Glomerular endothelial cell (primary cell): Measurements from ENCODE around the gene ATOSB. TPM values are rescaled to one million over a fixed set of nuclear protein-coding genes. Genes with fewer than 3 reads are reported as not detected.

ENCODE experiments used
- DNase-seq: peaks from one replicate; pipeline ENCODE4 v3.0.0-alpha.2; 2011; ENCODE audit warnings: low read depth, low spot score; ENCODE audit errors: extremely low read depth
- total RNA-seq: library from RNA; depleted of rRNA; stranded (reverse); fragments of >200 nt; gene quantifications from 2 replicates; pipeline ENCODE4 v1.2.3, GENCODE V29; 2015

ATOSB gene
- total RNA-seq, 1 donor from 2014 or later: 54.5 TPM

DNA sequence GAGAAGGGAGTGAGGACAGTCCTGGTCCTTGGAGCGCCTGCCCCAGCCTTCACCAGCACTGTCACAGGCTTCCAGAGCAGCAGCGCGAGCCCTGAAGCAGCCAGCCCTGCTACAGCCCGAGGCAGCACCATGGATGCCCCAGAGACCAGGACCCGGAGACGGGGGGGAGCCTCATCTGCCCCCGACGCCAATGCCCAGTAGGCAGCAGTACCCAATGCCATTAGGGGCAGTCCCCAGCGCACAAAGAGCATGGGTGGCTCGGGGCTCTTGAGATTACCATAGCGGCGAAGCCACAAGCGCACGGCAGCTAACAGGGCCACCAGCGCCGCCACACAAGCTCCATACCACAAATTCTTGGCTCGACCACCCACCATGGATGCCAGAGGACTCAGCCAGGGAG, 24.1 kb downstream of the ATOSB start:
- no peak for DNase-seq

DNA sequence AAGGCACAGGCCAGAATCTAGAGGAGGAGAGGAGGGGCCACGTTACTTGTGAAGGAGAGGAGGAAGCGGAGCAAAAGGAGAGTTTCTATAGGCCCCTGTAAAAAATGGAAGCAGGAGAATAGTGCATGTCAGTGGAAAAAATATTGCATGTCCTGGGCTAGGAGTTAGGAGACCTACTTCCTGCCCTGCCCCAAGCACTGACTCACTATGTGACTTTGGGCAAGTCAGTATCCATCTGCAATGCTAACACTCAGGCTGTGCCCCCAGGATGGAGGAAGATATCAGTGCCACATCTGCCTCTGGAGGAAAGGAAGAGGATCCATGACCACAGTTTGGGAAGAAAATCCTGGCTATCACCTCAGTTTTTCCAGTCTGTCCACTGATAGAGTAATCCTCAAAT, 26.2 kb downstream of the ATOSB start:
- no peak for DNase-seq

DNA sequence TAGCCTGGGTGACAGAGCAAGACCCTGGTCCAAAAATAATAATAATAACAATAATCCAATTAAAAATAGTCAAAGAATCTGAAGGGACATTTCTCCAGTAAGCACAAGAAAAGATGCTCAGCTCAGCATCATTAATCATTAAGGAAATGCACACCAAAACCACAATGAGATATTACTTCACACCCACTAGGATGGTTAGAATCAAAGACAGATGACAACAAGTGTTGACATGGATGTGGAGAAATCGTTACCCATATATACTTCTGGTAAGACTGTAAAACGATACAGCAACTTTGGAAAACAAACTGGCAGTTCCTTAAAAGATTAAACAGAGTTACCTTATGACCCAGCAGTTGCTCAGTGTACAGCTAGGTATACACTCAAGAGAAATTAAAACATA, 30.6 kb downstream of the ATOSB start:
- DNase-seq: no peak

DNA sequence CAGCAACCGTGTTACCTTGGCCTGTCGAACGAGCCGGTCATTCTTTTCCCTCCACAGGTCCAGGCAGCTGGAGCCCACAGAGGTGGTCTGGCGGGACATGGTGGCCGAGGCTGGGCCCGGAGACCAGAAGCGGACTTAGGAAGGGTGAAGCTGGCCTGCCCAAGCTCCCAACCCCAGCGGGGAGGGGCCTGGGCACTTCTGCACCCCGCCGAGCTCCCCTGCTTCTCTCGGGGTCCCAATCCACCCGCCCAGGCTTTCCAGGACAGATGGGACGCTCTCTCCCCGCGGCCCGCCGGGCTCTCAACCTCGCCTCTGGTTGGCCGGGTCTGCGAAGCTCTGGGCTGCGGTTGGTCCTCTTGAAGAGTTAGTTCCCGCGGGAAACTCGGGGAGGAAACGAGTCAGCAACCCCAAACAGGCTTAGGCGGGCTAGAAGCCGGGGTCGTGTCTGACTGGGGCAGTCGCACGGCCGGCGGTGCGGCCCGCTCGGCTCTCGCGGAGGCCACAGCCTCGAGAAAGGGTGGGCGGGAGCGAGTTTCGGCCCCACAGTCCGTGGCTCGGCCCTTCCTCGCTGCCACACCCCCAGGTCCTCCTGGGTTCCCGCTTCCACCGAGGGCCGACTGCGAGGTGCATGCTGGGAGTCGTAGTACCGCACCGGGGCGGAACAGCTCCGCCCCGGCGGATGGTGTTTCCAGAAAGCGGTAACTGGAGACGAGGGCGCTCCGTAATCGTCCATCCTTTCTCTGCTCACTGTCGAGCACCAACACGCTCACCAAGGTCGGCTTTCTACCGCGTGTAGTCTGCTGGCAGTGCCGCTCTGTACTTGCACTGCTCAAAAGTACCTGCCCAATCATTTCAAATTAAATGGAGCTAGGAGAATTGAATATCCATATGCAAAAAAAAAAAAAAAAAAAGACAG, 36.0 kb downstream of the ATOSB start, which contains the start of gene FANCG:
Gene FANCG, minus strand, starts transcription at position 517 of the 916 bp plus-strand sequence. Its CDS starts 418 bp downstream, at position 99.
- DNase-seq: no peak

DNA sequence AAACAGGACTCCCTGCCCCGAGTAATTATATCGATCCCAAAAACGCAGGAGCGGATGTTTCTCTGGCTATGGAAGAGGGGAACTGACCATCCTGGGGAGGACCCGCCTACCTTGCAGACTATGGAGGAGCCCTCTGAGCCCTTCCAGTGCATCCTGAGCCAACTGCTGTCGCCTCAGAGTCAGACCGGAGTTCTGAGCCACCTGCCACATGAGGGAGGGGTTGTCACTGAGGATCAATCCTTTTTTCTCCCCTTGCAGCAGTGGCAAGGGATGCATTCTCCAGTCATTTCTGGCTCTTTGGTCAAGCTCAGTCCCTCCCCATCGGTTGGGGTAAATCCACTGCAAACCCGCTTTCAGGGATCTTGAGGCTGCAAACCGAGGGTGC, 36.6 kb downstream of the ATOSB start:
- DNase-seq: no peak

DNA sequence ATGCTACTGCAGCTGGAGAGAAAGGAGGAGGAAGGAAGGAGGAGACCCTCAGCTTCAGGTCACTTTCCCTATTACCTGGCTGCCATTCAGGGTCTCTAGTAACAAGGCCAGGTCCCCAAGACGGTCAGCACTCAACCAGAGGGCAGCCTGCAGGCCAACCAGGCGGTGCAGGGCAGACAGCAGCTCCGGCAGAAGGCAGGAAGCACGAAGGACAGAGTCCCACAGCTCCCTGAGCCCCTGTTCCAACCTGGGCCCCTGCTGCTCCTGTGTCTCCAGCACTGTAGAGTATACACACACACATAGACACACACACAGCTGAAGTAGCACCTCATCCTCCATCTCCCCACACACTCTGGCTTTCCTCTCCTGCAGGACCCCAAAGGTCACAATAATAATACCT, 37.6 kb downstream of the ATOSB start:
- DNase-seq: no peak

DNA sequence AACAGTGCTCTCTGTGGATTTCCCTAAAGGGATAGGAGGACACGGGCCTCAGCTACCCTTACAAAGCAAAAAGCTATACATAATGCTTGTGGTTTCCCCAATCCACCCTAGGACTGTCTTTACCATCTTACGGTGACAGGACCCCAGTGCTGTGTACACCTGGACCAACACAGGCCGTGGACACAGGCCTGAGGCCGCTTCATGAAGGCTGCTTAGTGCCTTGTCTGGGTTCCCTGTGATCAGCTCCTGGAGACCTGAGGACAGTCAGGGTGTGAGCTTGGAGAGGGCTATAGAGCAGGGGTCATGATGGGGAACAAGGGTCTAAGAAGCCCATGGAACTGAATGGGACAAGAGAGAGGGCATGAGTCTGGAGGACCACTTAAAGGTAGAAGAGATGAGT, 38.8 kb downstream of the ATOSB start:
- no peak for DNase-seq

DNA sequence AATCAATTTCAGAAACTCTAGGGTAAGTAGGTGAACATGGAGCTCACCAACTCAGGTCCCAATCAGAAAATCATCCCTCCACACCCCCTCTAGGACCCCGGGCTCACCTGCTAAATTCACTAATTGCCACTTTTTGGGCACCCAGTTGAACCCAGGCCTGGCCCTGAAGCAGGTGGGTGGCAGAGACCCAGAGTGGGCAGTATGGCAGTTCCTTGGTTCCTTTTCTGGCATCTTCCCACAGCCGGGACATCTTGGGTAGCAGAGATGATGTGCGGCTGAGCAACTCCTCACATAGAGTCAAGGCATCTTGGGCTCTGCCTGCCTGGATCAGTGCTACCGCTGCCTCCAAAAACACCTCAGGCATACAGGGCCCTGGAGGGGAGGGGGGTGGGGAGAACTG, 40.3 kb downstream of the ATOSB start:
- DNase-seq: no peak

DNA sequence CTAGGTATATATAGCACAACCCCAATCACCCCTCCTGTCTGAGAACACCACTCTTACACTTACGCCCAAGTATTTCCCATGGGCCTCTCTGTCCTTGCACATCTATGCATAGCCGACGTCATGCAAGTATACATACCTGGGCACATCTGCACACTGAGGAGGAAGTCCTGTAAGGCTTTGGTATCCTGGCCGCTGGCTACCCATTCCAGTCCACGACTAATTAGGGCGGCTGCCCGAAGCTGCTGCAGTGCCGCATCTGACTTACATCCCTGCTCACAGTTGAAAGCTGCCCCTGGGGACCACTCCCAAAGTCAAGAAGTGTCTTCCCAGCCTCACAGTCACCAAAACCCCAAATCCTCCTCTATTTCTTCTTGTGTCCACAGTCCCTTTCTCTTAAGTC, 40.9 kb downstream of the ATOSB start:
- no peak for DNase-seq

DNA sequence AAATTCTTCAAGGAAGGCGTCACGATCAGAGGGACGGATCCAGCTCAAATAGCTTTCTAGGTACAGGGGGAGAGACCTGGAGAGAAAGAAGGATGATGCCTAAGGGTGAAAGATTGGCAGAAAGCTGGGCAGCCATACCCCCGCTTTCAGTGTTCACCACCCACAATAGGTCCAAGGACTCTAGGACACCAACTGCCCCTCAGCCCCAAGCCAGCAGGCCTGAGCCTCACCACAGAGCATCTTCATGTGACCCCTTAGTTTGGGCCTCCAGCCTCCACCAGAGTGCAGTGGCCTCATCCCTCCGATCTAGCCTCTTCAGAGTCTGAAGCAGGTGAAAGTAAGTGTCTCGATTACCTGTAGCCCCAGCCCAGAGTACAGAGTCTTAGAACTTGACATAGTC, 41.5 kb downstream of the ATOSB start:
- DNase-seq: no peak

DNA sequence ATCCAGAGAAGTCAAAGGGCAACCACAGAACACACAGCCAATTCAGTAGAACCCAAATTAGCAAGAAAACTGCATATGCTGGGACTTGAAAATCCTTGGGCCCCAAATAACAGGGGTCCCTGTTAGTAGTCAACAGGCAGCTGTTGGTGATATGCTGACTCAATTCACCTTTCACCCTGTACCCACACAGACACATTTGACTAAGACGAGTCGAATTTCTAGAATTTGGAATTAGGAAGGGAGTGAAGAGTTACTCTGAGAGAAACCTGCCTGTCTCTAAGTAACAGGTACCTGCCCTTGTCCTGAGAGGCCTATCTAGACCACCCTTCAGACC, 42.4 kb downstream of the ATOSB start:
- DNase-seq: no peak

DNA sequence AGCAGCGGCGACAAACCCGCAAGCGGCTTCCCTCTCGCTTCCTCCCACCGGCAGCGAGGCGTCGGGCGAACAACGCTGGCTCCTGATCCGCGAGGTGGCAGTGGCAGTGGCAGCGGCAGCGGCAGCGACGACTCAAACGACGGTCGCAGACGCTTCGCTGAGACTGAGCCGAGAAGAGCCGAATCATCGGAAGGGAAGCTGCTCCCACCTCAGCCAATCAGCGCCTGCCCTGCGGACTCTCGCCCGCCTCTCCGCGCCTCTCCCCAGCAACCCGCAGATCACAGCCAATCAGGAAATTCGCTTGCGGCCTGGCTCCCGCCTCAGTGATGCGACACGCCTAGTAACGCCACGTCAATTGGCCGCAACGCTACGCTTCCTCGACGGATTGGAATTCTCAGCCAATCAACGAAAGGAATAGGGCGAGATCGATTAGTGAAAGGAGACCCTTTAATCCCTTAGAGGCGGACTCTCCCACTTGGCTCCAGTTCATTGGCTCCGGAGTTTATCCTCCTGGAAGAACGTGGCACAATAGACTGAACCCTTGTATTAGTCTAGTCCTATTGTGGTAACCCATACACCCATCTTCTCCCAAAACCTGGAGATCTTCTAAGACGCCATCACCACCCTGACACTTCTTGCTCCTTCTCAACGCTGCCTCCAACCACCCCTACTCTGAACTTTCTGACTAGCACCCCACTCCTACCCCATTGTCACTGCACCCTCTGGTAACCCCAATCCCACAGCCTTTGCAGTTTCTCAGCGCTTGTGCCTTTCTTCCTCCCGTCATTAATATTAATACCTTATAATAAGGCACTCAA, 43.0 kb downstream of the ATOSB start, which contains the start of gene VCP:
Gene VCP, minus strand, starts transcription at position 165 of the 818 bp plus-strand sequence. CDS start 272 bp downstream, outside the sequence.
- DNase-seq: peak; percentile 98

DNA sequence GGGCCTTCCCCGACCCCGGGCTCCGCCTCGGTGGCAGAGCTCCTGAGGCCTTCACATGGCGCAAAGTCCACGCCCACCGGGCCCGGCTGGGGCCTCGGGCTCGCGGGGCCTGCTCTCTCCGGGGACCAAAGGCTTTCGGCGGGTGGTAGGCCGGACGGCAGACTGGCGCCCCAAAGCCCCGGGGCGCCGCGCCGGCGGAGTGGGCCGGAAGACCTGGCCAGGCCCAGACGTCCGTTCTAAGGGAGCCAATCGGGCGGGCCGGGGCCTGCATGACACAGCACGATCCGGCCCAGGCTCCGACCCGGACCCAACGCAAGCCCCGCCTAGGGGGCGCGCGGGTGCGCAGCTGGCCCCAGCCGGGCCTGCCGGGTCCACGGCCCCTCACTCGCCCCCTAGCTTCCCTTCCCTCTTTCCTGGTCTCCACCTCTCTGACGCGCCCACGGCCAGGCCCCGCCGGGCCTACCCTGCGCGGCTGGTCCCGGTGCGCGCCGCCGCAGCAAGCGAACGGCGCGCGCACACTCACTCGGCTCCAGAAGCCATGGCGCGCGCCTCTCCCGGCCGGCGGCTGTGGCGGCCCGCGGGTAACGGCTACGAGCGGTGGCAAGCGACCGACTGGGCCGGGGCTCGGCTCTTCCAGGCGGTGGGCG, 43.7 kb downstream of the ATOSB start:
- DNase-seq: no peak

DNA sequence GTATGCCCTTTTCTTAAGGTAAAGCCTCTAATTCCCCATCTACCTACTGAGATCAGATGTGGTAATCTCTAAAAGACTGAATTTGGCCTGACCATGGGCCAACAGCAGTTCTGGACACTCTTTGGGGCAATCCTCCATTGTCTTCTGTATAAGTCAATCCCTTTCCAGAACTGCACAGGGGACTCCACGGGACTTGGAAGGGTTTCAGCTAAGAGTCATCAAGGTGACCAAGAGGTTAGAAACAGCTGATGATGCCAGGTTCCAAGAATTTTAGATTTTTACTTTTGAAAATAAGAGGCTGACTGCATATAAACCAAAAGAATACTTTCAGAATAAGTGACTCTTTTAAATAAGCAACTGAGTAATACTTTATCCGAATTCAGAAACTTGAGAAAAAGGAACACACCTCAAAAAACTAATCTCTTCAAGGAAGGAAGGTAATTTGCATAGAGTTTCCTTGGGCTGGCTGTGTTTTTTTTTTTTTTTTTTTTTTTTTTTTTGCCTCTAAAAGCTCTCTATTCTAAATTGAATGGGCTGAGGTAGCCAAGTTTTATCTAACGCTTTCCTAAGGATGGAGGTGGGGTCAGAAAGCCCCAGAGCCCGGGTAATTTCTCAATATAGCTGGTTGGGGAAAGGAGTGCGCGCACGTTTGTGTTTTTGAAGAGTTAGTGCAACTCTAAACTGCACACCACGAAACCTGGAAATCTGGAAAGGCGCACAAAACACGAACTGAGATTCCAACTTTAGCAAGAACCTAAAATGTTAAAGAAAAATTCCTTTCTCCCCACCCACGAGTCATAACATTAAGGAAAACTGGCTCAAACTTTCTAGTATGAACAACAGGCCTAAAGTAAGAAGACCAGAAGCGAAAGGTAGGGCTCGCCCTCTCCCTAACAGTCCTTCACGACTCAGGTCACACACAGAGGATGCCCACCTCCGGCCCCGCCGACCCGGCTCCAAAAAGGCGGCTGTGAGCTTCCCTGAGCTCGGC, 44.5 kb downstream of the ATOSB start:
- no peak for DNase-seq

DNA sequence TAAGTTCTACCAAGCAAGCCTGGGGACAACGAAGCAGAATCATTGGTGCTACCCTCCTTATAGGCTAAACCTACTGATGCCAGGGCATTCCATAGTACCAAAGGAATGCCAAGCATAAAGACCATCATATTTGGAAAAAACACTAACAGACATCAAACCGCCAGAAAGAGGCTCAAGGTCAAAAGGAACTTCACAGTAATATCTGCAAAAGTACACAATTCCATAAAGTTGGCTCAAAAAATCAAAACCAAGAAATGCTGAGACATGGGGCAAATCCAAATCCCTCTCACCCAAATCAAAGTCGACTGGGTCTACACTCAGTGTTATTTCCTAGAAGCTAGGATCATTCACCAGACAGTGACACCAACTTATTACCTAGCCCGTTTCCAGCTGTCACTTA, 46.6 kb downstream of the ATOSB start:
- DNase-seq: no peak

DNA sequence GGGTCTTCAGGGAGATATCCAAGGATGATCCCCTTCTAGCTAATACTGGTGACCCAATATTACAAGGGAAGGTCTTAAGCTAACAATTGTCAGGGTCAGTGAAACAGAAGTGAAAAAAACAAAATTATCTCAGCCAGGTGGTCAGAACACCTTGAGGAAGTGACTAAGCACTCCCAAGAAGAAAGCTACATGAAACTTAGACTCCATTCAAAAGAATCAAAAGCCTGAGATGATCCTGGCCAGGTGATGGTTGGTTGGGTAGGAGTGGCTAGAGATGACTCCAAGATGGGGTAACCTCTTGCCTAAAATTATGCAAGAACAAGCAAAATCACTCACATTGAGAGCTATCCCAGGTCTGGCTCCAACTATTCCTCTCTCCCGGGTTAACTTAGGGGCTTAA, 48.6 kb downstream of the ATOSB start:
- no peak for DNase-seq

DNA sequence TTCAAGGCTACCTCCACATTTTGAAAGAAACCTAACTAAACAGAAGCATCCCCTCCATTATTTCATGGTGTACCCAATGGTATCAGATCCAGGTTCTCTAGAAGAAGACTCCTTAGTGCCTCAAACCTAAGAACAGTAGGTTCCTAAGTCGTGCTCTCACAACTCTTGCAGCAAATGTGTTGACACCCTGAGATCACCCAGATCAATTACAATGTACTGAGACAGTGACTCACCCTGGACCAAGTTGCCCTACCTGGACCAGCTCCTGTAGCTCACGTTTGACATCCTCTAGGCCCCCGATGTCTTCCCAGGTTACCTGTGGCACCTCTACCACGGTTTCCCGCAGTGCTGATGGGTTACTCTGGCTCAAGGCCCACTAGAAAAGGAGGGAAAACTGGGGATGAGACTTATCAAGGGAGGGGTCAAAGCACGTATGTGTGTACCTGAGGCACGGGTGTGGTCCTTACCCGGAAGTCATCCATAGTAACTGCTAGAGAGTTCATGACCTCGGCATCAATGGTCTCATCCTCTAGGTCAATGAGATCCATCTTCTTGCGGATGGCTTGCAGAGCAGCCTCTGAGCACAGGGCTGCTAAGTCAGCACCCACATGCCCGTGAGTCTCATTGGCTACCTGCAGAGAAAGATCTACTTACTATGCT, 55.0 kb downstream of the ATOSB start:
- no peak for DNase-seq

DNA sequence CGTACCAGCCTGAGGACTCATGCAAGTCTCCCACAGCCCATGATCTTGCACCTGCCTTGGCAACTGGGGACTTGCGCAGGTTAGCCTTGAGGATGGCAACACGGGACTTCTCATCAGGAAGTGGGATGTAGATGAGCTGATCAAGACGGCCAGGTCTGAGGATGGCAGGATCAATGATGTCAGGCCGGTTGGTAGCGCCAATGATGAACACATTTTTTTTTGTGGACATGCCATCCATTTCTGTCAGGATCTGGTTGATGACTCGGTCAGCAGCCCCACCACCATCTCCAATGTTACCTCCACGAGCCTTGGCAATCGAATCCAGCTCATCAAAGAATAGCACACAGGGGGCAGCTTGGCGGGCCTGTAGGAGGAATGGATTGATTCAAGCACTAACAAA, 56.2 kb downstream of the ATOSB start:
- no peak for DNase-seq

DNA sequence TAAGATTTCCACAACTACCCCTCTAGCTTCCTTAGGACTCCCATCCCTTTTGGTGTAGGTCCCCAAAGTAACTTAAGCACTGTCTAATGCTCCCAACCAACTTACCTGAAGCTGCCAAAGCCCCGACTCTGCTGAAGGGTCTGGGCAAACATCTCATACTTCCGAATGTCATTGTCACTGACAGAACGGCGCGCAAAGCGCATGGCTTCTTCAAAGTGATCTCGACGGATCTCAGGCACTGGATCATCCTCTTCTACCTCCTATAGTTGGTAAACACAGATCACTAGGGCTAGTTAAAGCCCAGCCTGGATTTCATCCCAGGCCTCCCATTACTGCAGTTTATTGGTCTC, 58.4 kb downstream of the ATOSB start:
- no peak for DNase-seq
